IPS DF 6.9 (cell line): Measurements from ENCODE around the gene ZWINT.

Source experiments
- DNase-seq: peaks from one replicate; pipeline ENCODE4 v3.0.0-alpha.2; 2013; ENCODE audit warnings: low read depth, low spot score
- H3K27ac ChIP-seq: one replicate; pipeline ENCODE4 v1.5.1; 2013; ENCODE audit warnings: low read length, control low read depth
- H3K27me3 ChIP-seq: 2 replicates; pipeline ENCODE4 v1.6.1; 2013; ENCODE audit warnings: mild to moderate bottlenecking, low read length; ENCODE audit not compliant: control insufficient read depth, insufficient read depth
- H3K36me3 ChIP-seq: 2 replicates; pipeline ENCODE4 v1.6.1; 2013; ENCODE audit warnings: low read length; ENCODE audit not compliant: control insufficient read depth, insufficient read depth
- H3K4me1 ChIP-seq: 2 replicates; pipeline ENCODE4 v1.6.1; 2013; ENCODE audit warnings: low read length; ENCODE audit not compliant: control insufficient read depth, insufficient read depth
- H3K4me3 ChIP-seq: 2 replicates; pipeline ENCODE4 v1.5.1; 2013; ENCODE audit warnings: mild to moderate bottlenecking, low read length
- H3K9me3 ChIP-seq: 2 replicates; pipeline ENCODE4 v1.6.1; 2013; ENCODE audit warnings: low read length, inconsistent platforms; ENCODE audit not compliant: control insufficient read depth, insufficient read depth
- WGBS: extraction: QIAGEN DNeasy Blood & Tissue Kit; methylation state at CpG from one replicate; pipeline ENCODE4 v1.1.7; 2013; ENCODE audit warnings: mixed read lengths, missing lambda C conversion rate; ENCODE audit not compliant: insufficient read length, insufficient coverage; 5-methylcytosine and 5-hydroxymethylcytosine counted together

The ZWINT gene

DNA sequence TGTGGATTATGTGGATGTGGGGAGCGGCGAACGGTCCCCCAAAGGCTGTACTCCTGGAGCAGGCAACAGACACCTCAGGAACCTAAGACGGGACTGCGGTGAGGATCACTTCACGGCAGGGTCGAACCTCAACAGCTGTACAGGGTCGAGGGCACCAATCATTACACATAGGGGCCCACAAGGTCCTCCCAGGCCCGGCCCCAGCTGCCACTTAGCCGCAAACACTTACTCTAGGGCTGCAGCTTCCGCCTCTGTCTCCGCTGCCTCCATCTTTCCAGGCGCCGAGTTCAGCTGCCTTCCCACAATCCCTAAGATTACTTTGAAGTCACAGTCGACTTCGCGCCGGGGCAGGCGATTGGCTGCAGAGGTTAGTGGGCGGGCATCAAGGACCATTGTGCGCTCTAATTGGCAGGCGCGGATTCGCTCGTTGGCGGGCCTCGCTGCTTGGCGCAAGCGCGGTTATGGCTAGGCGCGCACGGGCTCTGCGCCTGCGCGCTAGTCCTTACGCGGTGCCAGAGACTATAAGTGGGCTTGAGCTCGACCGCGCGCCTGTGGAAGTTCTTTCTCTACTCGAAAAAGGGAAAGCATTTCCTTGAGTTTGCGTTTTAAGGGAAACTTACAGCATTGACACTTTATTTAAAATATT lies at the start of gene ZWINT:
ZWINT (minus strand) TSS at position 293 of the 646 bp plus-strand sequence; CDS start at position 270, 23 bp downstream.
- peaks cover 15% of the 10 kb centered on the region; the same call in 1 of the 2 replicates for H3K36me3 ChIP-seq
- peak; percentile 84 for DNase-seq
- H3K9me3 ChIP-seq, result no peaks in the 10 kb centered on the region
- peaks cover 2% of the 10 kb centered on the region; the same call in 1 of the 2 replicates for H3K4me1 ChIP-seq
- WGBS, result no CpG with 5 or more reads among the region's 44 CpGs
- no peak within 1 kb of the TSS for H3K27ac ChIP-seq
- H3K4me3 ChIP-seq, result peak within 1 kb of the TSS; percentile 90
- H3K27me3 ChIP-seq, result no peaks in the 10 kb centered on the region

- Histone ChIP-seq H3K4me3 (no peak overlapping the region), H3K27ac (no peak overlapping the region), H3K9me3 (no peaks in the 10 kb centered on the region), H3K36me3 (no peaks in the 10 kb centered on the region), H3K4me1 (no peaks in the 10 kb centered on the region), H3K27me3 (no peaks in the 10 kb centered on the region)
- DNase-seq, result no peak
These were observed 22.7 kb upstream of the ZWINT start for GRCh38 chr10:56383806-56384205.

GRCh38 chr10:56370217-56371113 lies 9.4 kb upstream of the ZWINT start:
- Histone ChIP-seq H3K27me3 (no peaks in the 10 kb centered on the region), H3K9me3 (0 out of 2 replicates have a peak, but pooled peaks cover 1% of the 10 kb centered on the region), H3K4me3 (no peak overlapping the region), H3K36me3 (no peaks in the 10 kb centered on the region), H3K4me1 (no peaks in the 10 kb centered on the region), H3K27ac (no peak overlapping the region)
- no CpG with 5 or more reads among the region's 7 CpGs for WGBS
- no peak for DNase-seq

DNA sequence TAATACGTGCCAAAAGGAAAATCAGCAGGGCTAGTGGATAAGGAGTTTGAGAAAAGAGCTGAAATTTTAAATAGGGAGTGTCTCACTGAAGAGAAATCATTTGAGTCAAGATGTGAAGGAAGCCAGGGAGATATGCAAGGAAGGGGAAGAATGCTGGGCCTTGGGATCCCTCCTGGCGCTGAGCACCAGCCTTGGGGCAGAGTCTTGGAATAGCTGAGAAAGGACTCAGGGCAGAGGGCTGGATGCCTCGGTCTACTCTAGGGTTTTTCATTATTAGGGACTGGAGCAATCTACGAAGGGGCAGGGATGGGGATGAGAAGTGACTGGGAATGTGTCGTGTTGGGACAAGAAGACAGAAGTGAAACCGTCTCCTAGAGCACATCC lies 484 bp downstream of the ZWINT start:
- Histone ChIP-seq H3K27ac (no peak overlapping the region), H3K4me3 (peak overlapping the region; percentile 90), H3K9me3 (no peaks in the 10 kb centered on the region), H3K36me3 (peaks cover 15% of the 10 kb centered on the region; the same call in 1 of the 2 replicates), H3K27me3 (no peaks in the 10 kb centered on the region), H3K4me1 (peaks cover 2% of the 10 kb centered on the region; the same call in 1 of the 2 replicates)
- WGBS, result no CpG with 5 or more reads among the region's 6 CpGs
- no peak for DNase-seq

GRCh38 chr10:56359837-56360236 lies 1.2 kb downstream of the ZWINT start:
- H3K27ac ChIP-seq, result no peak overlapping the region
- H3K9me3 ChIP-seq, result no peaks in the 10 kb centered on the region
- peaks cover 15% of the 10 kb centered on the region; the same call in 1 of the 2 replicates for H3K36me3 ChIP-seq
- peaks cover 2% of the 10 kb centered on the region; the same call in 1 of the 2 replicates for H3K4me1 ChIP-seq
- H3K4me3 ChIP-seq, result no peak overlapping the region
- no CpG with 5 or more reads among the region's 4 CpGs for WGBS
- no peak for DNase-seq
- H3K27me3 ChIP-seq, result no peaks in the 10 kb centered on the region

DNA sequence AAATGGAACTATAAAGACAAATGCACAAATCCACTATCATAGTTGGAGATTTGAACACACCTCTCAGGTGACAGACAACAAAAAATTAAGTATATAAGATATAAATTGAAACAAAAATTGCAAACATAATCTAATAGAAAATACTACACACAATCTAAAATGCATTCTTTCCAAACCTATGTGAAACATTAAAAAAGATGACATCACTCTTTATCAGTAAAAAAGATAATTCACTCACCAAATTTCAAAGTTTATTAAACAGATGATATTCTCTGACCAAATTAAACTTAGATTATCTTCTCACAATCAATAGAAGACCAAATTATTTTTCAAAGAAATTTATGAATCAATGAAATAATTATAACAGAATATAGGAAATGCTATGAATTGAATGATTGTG lies 4.0 kb downstream of the ZWINT start:
- Histone ChIP-seq H3K4me1 (peaks cover 2% of the 10 kb centered on the region; the same call in 1 of the 2 replicates), H3K36me3 (peaks cover 15% of the 10 kb centered on the region; the same call in 1 of the 2 replicates), H3K4me3 (no peak overlapping the region), H3K27me3 (no peaks in the 10 kb centered on the region), H3K9me3 (no peaks in the 10 kb centered on the region), H3K27ac (no peak overlapping the region)
- no peak for DNase-seq

GRCh38 chr10:56351909-56352630 lies 9.0 kb downstream of the ZWINT start:
- Histone ChIP-seq H3K36me3 (no peaks in the 10 kb centered on the region; the same call in 1 of the 2 replicates), H3K4me1 (no peaks in the 10 kb centered on the region), H3K27ac (no peak overlapping the region), H3K4me3 (no peak overlapping the region), H3K9me3 (no peaks in the 10 kb centered on the region), H3K27me3 (no peaks in the 10 kb centered on the region)
- no peak for DNase-seq
- no CpG with 5 or more reads among the region's 20 CpGs for WGBS

- Histone ChIP-seq H3K27ac (no peak overlapping the region), H3K4me3 (no peak overlapping the region), H3K4me1 (no peaks in the 10 kb centered on the region), H3K36me3 (no peaks in the 10 kb centered on the region; the same call in 1 of the 2 replicates), H3K9me3 (no peaks in the 10 kb centered on the region), H3K27me3 (no peaks in the 10 kb centered on the region)
- no peak for DNase-seq
- no CpG with 5 or more reads among the region's 1 CpG for WGBS
These were observed 11.4 kb downstream of the ZWINT start for GRCh38 chr10:56349611-56350010.

DNA sequence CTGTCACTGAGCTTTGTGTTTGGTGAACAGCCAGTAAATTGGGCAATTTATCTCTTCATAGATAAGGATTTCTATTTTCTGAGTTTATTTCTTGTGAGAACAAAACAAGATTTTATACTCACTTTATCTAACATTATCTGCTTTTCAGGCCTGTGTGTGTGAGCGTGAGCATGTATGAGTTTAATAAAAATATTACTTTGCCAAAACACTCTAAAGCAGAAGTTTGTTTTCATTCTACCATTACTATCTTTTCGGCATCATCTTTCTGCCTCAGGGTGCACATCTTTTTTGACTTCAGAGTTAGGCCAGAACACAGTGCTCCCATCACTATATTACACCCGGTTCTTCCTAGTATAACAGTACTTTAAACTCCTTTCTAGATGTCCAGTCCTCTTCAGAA lies 13.0 kb downstream of the ZWINT start:
- Histone ChIP-seq H3K9me3 (no peaks in the 10 kb centered on the region), H3K4me1 (no peaks in the 10 kb centered on the region), H3K36me3 (no peaks in the 10 kb centered on the region), H3K4me3 (no peak overlapping the region), H3K27me3 (no peaks in the 10 kb centered on the region), H3K27ac (no peak overlapping the region)
- no peak for DNase-seq
- no CpG with 5 or more reads among the region's 3 CpGs for WGBS

GRCh38 chr10:56346845-56347415 lies 14.1 kb downstream of the ZWINT start:
- Histone ChIP-seq H3K36me3 (no peaks in the 10 kb centered on the region), H3K9me3 (no peaks in the 10 kb centered on the region), H3K27me3 (no peaks in the 10 kb centered on the region), H3K4me3 (no peak overlapping the region), H3K27ac (no peak overlapping the region), H3K4me1 (no peaks in the 10 kb centered on the region)
- DNase-seq, result no peak
